HCT116 (cell line): ENCODE data around the gene ALDH5A1.

Experiments used
- CEBPB ChIP-seq: IDR thresholded peaks from 2 replicates; pipeline ENCODE4 v1.6.1; 2012; ENCODE audit warnings: low read depth
- EZH2 ChIP-seq: fragments of 200-600 bp; sonication (generic); IDR thresholded peaks from 2 replicates; pipeline ENCODE4 v1.6.1; 2017; ENCODE audit warnings: antibody characterized with exemption, mixed run types
- EZH2phosphoT487 ChIP-seq: fragments of 200-600 bp; IDR thresholded peaks from 2 replicates; pipeline ENCODE4 v1.6.1; 2018; ENCODE audit warnings: antibody characterized with exemption, borderline replicate concordance
- FOSL1 ChIP-seq: IDR thresholded peaks from 2 replicates; pipeline ENCODE4 v1.6.1; 2012; ENCODE audit warnings: low read depth
- JUND ChIP-seq: IDR thresholded peaks from 2 replicates; pipeline ENCODE4 v1.6.1; 2012
- POLR2A ChIP-seq: IDR thresholded peaks from 2 replicates; pipeline ENCODE4 v1.7.0; 2011; ENCODE audit warnings: borderline replicate concordance; ENCODE audit not compliant: insufficient read depth, insufficient read length; ENCODE audit errors: extremely low read depth
- POLR2AphosphoS5 ChIP-seq: IDR thresholded peaks from 2 replicates; pipeline ENCODE4 v1.6.1; 2011; ENCODE audit warnings: mild to moderate bottlenecking, low read depth, low read length, moderate library complexity
- RAD21 ChIP-seq: IDR thresholded peaks from 2 replicates; pipeline ENCODE4 v1.6.1; 2012; ENCODE audit warnings: low read depth, mild to moderate bottlenecking
- SIN3A ChIP-seq: IDR thresholded peaks from 2 replicates; pipeline ENCODE4 v1.6.1; 2012; ENCODE audit warnings: low read depth
- SRF ChIP-seq: IDR thresholded peaks from 2 replicates; pipeline ENCODE4 v1.6.1; 2012; ENCODE audit warnings: low read depth
- TF ChIP-seq, protein P1 (sequence below), 3 experiments: fragments of 200-600 bp in 1 of 3; sonication (generic) in 1 of 3; IDR thresholded peaks in 2 of 3; conservative IDR thresholded peaks in 1 of 3; 2 replicates each; pipeline ENCODE4 v1.5.1; 2012 to 2017; ENCODE audit warnings: low read depth in 2 of 3, low read length in 2 of 3, antibody characterized with exemption in 1 of 3, borderline replicate concordance in 1 of 3, control low read depth in 1 of 3, mild to moderate bottlenecking in 1 of 3, mixed read lengths in 1 of 3, mixed run types in 1 of 3, moderate library complexity in 1 of 3; ENCODE audit not compliant: insufficient read depth in 1 of 3
- TF ChIP-seq, protein P2 (sequence below): IDR thresholded peaks from 2 replicates; pipeline ENCODE4 v1.6.1; 2012
- TF ChIP-seq, protein P3 (sequence below): IDR thresholded peaks from 2 replicates; pipeline ENCODE4 v1.6.1; 2012
- TF ChIP-seq, protein P4 (sequence below): IDR thresholded peaks from 2 replicates; pipeline ENCODE4 v1.6.1; 2012; ENCODE audit warnings: low read depth

DNA sequence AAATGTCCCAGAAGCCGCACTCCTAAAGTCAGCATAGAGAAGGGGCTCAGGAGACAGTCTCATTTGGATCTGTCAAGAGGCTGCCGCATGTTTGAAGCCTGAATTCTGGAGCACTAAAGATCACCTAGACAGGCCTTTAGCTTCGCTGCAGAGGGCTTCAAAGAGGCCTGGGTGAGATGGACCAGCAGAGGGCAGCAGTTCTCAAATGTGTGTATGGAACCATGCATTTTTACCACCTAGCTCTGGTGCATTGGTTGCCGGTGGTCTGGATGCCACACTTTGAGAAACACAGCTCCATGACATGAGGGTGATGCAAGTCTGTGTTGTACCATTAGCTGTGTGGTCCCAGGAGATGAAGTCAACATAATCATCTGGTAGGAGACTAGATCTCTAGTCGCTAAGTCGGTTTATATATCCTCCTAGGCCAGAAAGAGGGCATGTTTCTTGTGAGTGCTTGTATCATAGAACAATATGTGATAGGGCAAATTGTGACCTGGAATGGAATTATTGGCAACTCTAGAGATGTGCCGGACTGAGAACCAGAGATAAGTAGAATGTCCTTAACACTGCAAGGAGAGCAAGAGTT is 86.4 kb downstream of the ALDH5A1 start:
- TF ChIP-seq POLR2A (no peak), SRF (no peak), EZH2 (no peak), JUND (no peak), POLR2AphosphoS5 (no peak), SIN3A (no peak), FOSL1 (no peak), CEBPB (no peak), RAD21 (peak; percentile 77), EZH2phosphoT487 (no peak)
- TF ChIP-seq, protein P1, sequence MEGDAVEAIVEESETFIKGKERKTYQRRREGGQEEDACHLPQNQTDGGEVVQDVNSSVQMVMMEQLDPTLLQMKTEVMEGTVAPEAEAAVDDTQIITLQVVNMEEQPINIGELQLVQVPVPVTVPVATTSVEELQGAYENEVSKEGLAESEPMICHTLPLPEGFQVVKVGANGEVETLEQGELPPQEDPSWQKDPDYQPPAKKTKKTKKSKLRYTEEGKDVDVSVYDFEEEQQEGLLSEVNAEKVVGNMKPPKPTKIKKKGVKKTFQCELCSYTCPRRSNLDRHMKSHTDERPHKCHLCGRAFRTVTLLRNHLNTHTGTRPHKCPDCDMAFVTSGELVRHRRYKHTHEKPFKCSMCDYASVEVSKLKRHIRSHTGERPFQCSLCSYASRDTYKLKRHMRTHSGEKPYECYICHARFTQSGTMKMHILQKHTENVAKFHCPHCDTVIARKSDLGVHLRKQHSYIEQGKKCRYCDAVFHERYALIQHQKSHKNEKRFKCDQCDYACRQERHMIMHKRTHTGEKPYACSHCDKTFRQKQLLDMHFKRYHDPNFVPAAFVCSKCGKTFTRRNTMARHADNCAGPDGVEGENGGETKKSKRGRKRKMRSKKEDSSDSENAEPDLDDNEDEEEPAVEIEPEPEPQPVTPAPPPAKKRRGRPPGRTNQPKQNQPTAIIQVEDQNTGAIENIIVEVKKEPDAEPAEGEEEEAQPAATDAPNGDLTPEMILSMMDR (IDR thresholded peaks at IDR 0.05 in 2 of 3, conservative IDR thresholded peaks at IDR 0.05 in 1 of 3; ENCODE audit: borderline replicate concordance in 1 of 3, insufficient read depth in 1 of 3, low read depth in 2 of 3, low read length in 2 of 3): peak; percentile 68 to 90 (median 89)
- TF ChIP-seq, protein P2, sequence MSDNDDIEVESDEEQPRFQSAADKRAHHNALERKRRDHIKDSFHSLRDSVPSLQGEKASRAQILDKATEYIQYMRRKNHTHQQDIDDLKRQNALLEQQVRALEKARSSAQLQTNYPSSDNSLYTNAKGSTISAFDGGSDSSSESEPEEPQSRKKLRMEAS: no peak
- TF ChIP-seq, protein P3, sequence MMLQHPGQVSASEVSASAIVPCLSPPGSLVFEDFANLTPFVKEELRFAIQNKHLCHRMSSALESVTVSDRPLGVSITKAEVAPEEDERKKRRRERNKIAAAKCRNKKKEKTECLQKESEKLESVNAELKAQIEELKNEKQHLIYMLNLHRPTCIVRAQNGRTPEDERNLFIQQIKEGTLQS: no peak
- TF ChIP-seq, protein P4, sequence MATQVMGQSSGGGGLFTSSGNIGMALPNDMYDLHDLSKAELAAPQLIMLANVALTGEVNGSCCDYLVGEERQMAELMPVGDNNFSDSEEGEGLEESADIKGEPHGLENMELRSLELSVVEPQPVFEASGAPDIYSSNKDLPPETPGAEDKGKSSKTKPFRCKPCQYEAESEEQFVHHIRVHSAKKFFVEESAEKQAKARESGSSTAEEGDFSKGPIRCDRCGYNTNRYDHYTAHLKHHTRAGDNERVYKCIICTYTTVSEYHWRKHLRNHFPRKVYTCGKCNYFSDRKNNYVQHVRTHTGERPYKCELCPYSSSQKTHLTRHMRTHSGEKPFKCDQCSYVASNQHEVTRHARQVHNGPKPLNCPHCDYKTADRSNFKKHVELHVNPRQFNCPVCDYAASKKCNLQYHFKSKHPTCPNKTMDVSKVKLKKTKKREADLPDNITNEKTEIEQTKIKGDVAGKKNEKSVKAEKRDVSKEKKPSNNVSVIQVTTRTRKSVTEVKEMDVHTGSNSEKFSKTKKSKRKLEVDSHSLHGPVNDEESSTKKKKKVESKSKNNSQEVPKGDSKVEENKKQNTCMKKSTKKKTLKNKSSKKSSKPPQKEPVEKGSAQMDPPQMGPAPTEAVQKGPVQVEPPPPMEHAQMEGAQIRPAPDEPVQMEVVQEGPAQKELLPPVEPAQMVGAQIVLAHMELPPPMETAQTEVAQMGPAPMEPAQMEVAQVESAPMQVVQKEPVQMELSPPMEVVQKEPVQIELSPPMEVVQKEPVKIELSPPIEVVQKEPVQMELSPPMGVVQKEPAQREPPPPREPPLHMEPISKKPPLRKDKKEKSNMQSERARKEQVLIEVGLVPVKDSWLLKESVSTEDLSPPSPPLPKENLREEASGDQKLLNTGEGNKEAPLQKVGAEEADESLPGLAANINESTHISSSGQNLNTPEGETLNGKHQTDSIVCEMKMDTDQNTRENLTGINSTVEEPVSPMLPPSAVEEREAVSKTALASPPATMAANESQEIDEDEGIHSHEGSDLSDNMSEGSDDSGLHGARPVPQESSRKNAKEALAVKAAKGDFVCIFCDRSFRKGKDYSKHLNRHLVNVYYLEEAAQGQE: no peak
